GM12878 (cell line): ENCODE data around the gene TRAPPC2B. TPM values are rescaled to one million over a fixed set of nuclear protein-coding genes. Genes with fewer than 3 reads are reported as not detected.
A peak's percentile ranks its signal among the peaks of the same experiment; 100 is the strongest.

Experiments used
- BMI1 ChIP-seq: fragments of 450-650 bp; IDR thresholded peaks from 2 replicates; pipeline ENCODE4 v1.6.1; 2016; ENCODE audit warnings: mild to moderate bottlenecking, moderate library complexity, borderline replicate concordance
- CEBPB ChIP-seq, 2 experiments: fragments of 150-350 bp in 1 of 2; IDR thresholded peaks; 2 replicates each; pipeline ENCODE4 v1.6.1; 2012 to 2014; ENCODE audit warnings: low read depth in 2 of 2, low read length in 2 of 2, borderline replicate concordance in 1 of 2, inconsistent platforms in 1 of 2
- E2F8 ChIP-seq: fragments of 450-650 bp; IDR thresholded peaks from 2 replicates; pipeline ENCODE4 v1.6.1; 2018; ENCODE audit warnings: mild to moderate bottlenecking, low read depth, moderate library complexity; ENCODE audit not compliant: partially characterized antibody
- ELK1 ChIP-seq: IDR thresholded peaks from 2 replicates; pipeline ENCODE4 v1.6.1; 2012; ENCODE audit warnings: low read depth, low read length, improper control_type of control experiment
- GATAD2B ChIP-seq: fragments of 450-650 bp; conservative IDR thresholded peaks from 2 replicates; pipeline ENCODE4 v1.6.1; 2017; ENCODE audit warnings: low read depth, mild to moderate bottlenecking, moderate library complexity
- KLF5 ChIP-seq: fragments of 450-650 bp; IDR thresholded peaks from 2 replicates; pipeline ENCODE4 v1.6.1; 2014; ENCODE audit warnings: mild to moderate bottlenecking; ENCODE audit not compliant: partially characterized antibody
- MAX ChIP-seq: IDR thresholded peaks from 2 replicates; pipeline ENCODE4 v1.6.1; 2012; ENCODE audit warnings: low read depth, low read length, improper control_type of control experiment
- MYC ChIP-seq: IDR thresholded peaks from 2 replicates; pipeline ENCODE4 v1.6.1; 2011; ENCODE audit warnings: mild to moderate bottlenecking, low read length, moderate library complexity, inconsistent platforms; ENCODE audit not compliant: insufficient read depth, insufficient replicate concordance, insufficient read length, severe bottlenecking
- NKRF ChIP-seq: fragments of 450-650 bp; conservative IDR thresholded peaks from 2 replicates; pipeline ENCODE4 v1.6.1; 2017; ENCODE audit warnings: mild to moderate bottlenecking, moderate library complexity
- POLR2AphosphoS2 ChIP-seq: IDR thresholded peaks from 2 replicates; pipeline ENCODE4 v1.6.1; 2011; ENCODE audit warnings: low read depth, mild to moderate bottlenecking, low read length, improper control_type of control experiment, moderate library complexity
- REST ChIP-seq: IDR thresholded peaks from 2 replicates; pipeline ENCODE4 v1.6.1; 2012; ENCODE audit warnings: mild to moderate bottlenecking, low read depth, low read length
- RFX5 ChIP-seq: IDR thresholded peaks from 2 replicates; pipeline ENCODE4 v1.6.1; 2011; ENCODE audit warnings: low read depth, low read length, improper control_type of control experiment
- RUNX3 ChIP-seq: IDR thresholded peaks from 2 replicates; pipeline ENCODE4 v1.6.1; 2012; ENCODE audit warnings: low read length, inconsistent platforms
- USF2 ChIP-seq: IDR thresholded peaks from 2 replicates; pipeline ENCODE4 v1.6.1; 2011; ENCODE audit warnings: low read depth, low read length, improper control_type of control experiment, borderline replicate concordance
- WRNIP1 ChIP-seq: IDR thresholded peaks from 2 replicates; pipeline ENCODE4 v1.6.1; 2011; ENCODE audit warnings: low read depth, low read length, improper control_type of control experiment, borderline replicate concordance
- YY1 ChIP-seq: IDR thresholded peaks from 2 replicates; pipeline ENCODE4 v1.6.1; 2011; ENCODE audit warnings: low read depth, mild to moderate bottlenecking, low read length
- polyA plus RNA-seq, 11 experiments: library from polyadenylated mRNA; depleted of rRNA in 4 of 11; unstranded in 6 of 11; stranded (reverse) in 5 of 11; fragments of >200 nt; fragmentation: Nextera tagmentation in 4 of 11; fragmentation: Illumina TruSeq in 1 of 11; extraction: Ambion mirVana in 4 of 11; extraction: Trizol in 1 of 11; gene quantifications; 1 replicate in 1 of 11; 2 replicates in 10 of 11; pipeline versions ENCODE4 v1.2.1 to v1.2.3, GENCODE V29; 2011 to 2016; ENCODE audit warnings: inconsistent platforms in 2 of 11, missing spikeins in 2 of 11, low read depth in 1 of 11
- total RNA-seq, 4 experiments: library from RNA; depleted of rRNA in 3 of 4; stranded (reverse); fragments of >200 nt in 3 of 4; fragmentation: Illumina TruSeq in 1 of 4; extraction: Trizol in 1 of 4; gene quantifications; 2 replicates each; pipeline versions ENCODE4 v1.2.1 to v1.2.3, GENCODE V29; 2013 to 2021

TRAPPC2B gene
- total and polyA plus RNA-seq, 10 of the 15 experiments (the other 5 are each of a cell fraction or from before 2014, with no cell fraction given), result 10.6 to 86.4 (median 25.6) TPM

GRCh38 chr19:57362997-57363687 lies at the start of gene TRAPPC2B, which contains the start of gene ZNF547 (continued):
- TF ChIP-seq REST, result 0 out of 2 replicates have a peak, but pooled peaks have one; percentile 23
- peak; percentile 90 for TF ChIP-seq YY1
- TF ChIP-seq RFX5, result no peak
- peak; percentile 65 for TF ChIP-seq ELK1
- TF ChIP-seq E2F8, result peak; percentile 86
- TF ChIP-seq MAX, result no peak; the same call in 1 of the 2 replicates
- no peak for TF ChIP-seq MYC
- TF ChIP-seq GATAD2B, result 0 out of 2 replicates have a peak, but pooled peaks have one; percentile 32
- TF ChIP-seq USF2, result no peak
- TF ChIP-seq RUNX3, result peak; percentile 76
- TF ChIP-seq POLR2AphosphoS2, result peak; percentile 71; the same call in 1 of the 2 replicates
- TF ChIP-seq KLF5, result no peak
- TF ChIP-seq NKRF, result no peak
- TF ChIP-seq CEBPB (IDR thresholded peaks at IDR 0.05; ENCODE audit: borderline replicate concordance in 1 of 2, low read depth in 2 of 2, low read length in 2 of 2), result no peak; a peak in 1 of 4 replicates
- no peak for TF ChIP-seq WRNIP1
- TF ChIP-seq BMI1, result no peak
